ENCODE data around the gene OPCML.

Gene OPCML

DNA sequence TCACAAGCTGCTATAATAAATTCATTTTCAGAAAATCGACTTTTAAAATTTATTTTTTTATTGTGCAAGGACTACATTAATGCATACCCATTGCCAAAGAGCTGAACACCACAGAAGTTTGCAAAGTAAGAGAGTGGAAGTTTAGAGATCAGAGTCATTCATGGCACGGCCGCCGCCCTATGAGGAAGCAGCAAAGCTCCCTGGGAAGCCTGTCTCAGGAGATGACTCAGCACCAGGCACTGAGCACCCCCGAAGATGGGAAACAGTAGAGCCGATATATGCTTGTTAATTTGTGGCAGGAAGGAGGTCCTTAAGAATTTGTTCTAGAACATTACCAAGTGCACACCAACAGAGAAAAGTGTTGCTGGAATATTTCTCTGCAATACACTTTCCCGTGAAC is 693.7 kb downstream of the OPCML start:
- TF ChIP-seq, protein P1, sequence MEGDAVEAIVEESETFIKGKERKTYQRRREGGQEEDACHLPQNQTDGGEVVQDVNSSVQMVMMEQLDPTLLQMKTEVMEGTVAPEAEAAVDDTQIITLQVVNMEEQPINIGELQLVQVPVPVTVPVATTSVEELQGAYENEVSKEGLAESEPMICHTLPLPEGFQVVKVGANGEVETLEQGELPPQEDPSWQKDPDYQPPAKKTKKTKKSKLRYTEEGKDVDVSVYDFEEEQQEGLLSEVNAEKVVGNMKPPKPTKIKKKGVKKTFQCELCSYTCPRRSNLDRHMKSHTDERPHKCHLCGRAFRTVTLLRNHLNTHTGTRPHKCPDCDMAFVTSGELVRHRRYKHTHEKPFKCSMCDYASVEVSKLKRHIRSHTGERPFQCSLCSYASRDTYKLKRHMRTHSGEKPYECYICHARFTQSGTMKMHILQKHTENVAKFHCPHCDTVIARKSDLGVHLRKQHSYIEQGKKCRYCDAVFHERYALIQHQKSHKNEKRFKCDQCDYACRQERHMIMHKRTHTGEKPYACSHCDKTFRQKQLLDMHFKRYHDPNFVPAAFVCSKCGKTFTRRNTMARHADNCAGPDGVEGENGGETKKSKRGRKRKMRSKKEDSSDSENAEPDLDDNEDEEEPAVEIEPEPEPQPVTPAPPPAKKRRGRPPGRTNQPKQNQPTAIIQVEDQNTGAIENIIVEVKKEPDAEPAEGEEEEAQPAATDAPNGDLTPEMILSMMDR (IDR thresholded peaks at IDR 0.05; ENCODE audit: control extremely low read depth, extremely low read depth, low read depth, missing control alignments) = no peak
- ChIA-PET CTCF (no interaction called here), POLR2A (no interaction called here)
- no peak for DNase-seq (ENCODE audit: extremely low spot score)

DNA sequence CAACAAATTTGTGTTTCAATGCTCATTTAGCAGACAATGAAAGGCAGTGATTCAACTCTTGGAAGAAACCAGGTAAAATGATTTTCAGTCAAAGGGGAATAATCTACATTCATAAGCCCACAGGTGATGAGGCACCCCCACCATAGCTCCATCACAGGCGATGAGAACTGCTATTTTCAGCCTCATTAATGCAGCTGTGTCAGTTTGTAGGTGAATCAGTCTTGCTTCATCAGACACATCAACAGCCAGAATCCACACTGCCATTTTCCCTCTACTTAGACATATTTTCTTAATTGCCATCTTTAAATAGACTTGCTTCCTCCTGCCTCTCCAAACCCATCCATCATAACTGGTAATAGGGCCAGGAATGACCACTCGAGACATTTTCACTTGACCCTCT is 701.0 kb downstream of the OPCML start:
- ChIA-PET POLR2A (no interaction called here), CTCF (no interaction called here)
- TF ChIP-seq, protein P1 (IDR thresholded peaks at IDR 0.05; ENCODE audit: control extremely low read depth, extremely low read depth, low read depth, missing control alignments) = no peak
- DNase-seq (ENCODE audit: extremely low spot score) = no peak

DNA sequence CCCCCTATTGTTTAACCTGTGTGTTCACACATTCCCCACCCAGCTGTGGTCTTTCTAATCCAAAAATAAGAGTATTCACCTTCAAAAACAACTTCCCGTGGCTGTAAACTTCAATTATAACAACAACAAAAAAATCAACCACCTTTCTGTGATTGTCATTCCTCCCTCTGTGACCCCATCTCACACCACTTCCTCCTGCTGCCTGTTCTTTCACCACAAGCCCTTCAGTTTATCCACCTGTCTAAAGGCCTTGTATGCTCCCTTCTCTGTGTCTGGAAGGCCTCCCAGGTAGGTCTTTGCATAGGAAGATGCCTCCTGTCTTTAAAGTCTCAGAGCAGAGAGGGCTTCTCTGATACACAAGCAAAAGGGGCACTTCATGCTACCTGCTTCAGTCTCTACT is 707.7 kb downstream of the OPCML start:
- ChIA-PET CTCF (no interaction called here), POLR2A (no interaction called here)
- no peak for DNase-seq (ENCODE audit: extremely low spot score)
- TF ChIP-seq, protein P1 (IDR thresholded peaks at IDR 0.05; ENCODE audit: control extremely low read depth, extremely low read depth, low read depth, missing control alignments) = no peak

DNA sequence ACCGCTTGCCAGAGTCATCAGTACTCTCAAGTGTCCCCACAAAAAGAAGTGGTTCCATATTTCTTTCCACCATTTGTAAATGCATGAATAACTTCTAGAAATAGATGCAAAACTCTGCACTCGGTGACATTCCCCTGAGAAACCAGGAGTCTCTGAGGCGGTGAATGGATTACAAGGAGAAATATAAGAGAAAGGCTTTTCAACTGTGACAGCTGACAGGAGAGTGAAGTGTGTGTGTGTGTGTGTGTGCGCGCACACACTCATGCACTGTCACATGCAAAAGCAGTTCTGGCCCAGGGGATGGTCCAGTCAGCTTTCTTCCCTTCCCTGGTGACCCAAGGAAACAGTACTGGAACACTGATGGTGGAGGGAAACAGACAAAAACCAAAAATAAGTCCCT is 710.0 kb downstream of the OPCML start:
- no peak for DNase-seq (ENCODE audit: extremely low spot score)
- ChIA-PET POLR2A (no interaction called here), CTCF (no interaction called here)
- TF ChIP-seq, protein P1 (IDR thresholded peaks at IDR 0.05; ENCODE audit: control extremely low read depth, extremely low read depth, low read depth, missing control alignments) = no peak

DNA sequence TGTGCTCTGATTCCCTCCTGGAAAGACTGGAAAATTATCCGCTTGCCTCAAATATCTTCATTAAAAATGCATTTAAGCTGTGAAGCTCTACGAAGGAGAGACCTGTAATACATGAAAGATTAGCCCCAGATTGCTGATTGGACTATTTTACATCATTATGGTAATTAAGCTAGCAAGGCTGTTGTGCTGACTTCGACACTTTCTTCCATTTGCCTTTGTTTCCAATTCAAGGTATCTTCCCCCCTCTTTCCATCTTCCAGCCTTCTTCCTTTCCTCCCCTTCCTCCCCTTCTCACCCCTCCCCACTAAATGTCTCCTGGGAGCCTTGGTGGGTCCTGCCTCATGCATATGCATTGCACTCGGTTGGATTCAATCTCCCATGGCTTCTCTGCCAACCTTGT is 710.8 kb downstream of the OPCML start:
- no peak for DNase-seq (ENCODE audit: extremely low spot score)
- CTCF ChIA-PET = no interaction called here
- TF ChIP-seq, protein P1 (IDR thresholded peaks at IDR 0.05; ENCODE audit: control extremely low read depth, extremely low read depth, low read depth, missing control alignments) = no peak
- POLR2A ChIA-PET = no interaction called here

DNA sequence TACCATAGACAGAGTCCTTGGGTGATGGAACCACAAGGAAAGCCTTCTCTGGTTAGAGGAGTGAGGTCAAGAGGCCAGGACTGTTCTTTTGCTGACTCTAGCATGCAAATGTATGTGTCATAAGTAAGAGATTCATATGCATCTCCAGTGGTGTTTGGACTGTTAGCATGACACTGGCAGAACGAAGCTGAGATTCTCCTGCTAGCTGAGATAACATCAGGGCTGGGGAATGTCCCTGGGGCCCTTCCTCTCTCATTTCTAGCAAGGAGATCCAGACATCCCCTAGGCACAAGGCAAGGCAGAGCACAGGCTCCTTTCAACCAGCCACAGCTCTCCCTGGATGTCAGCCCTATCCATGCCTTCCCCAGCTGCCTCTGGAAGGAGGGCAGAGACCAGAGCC is 711.3 kb downstream of the OPCML start:
- POLR2A ChIA-PET = no interaction called here
- CTCF ChIA-PET = no interaction called here
- no peak for DNase-seq (ENCODE audit: extremely low spot score)
- TF ChIP-seq, protein P1 (IDR thresholded peaks at IDR 0.05; ENCODE audit: control extremely low read depth, extremely low read depth, low read depth, missing control alignments) = no peak

DNA sequence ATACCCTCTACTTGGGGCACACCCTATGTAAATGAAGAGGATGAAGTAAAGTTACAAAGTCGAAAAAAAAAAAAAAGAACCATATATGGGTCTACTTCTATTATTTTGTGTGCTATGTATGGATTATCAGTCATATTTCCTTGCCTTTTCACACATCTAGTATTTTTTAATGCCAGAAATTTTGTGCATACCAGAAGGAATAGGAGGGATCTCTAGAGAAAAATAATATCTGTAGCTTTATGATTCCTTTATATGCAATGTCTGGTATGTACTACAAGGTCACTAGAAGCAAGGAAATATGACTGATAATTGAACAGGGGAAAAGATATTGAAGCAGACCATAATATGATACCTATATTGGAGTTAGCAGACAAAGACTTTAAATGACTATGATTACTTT is 713.4 kb downstream of the OPCML start:
- no peak for DNase-seq (ENCODE audit: extremely low spot score)
- POLR2A ChIA-PET = no interaction called here

More for the DNA sequence above, 713.4 kb downstream of the OPCML start:
- CTCF ChIA-PET = no interaction called here
- TF ChIP-seq, protein P1 (IDR thresholded peaks at IDR 0.05; ENCODE audit: control extremely low read depth, extremely low read depth, low read depth, missing control alignments) = no peak
